ENCODE data around the gene PARD3.

PARD3 gene

DNA sequence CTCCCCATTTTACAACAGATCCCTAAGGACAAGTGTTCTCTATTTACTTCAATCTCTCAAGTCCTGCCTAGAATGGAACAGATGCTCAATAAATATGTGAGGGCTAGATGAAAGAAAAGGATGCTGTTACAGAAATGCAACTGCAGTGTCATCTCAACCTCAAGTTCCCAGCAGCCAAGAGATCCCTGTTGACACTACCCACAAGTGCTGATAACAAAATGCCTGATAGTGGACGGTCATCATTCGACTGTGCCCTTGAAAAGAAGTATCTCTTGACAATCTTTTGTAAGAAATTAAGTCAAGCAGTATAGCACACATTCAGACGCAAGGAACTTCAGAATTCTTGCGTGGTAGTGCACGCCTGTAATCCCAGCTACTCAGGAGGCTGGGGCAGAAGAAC is 133.2 kb downstream of the PARD3 start:
- no peak for DNase-seq

DNA sequence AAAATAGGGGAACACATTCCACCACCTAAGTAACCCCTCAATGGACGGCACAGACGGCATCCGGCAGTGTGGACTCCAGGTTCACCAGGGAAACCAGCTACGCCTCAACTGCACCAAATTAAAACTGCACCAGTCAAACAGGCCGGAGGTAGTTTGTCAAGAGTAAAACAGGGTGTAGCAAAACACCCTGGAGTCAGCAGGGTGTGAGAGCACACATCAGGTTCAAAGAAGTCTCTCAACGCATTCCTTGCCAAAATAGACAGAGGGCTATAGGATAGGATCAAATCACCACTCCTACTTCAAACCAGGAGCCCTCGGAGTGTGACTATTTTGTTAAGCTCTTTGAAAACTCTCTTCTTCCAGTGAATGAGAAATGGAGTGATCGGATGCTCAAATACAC is 135.9 kb downstream of the PARD3 start:
- DNase-seq = no peak

DNA sequence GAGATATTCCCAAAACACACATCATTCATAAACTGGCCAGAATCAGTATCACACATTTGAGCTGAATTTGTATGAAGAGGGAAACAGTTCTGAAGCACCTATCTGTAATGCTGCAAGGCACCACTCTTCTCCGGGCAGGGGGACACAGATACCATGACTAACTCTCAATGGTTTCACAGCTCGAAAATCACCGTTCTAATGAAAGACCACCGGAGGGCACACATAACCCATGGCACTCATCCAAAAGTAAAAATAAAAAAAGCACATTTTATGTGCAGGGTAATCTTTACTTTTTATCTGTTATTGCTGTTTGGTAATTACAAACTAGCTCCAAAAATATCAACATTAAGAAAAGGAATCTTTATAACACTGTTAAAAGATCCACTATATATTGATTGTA is 137.5 kb downstream of the PARD3 start:
- DNase-seq = no peak

DNA sequence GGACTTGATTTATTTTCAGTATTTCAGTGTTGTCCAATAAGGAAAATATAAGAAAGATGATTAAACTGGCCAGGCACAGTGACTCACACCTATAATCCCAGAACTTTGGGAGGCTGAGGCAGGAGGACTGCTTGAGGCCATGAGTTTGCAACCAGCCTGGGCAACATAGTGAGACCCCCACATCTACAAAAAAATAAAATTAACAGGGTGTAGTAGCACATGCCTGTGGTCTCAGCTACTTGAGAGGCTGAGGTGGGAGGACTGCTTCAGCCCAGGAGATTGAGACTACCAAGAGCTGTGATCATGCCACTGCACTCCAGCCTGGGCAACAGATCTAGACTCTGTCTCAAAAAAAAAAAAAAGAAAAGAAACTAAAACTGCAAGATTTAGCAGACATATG is 138.0 kb downstream of the PARD3 start:
- no peak for DNase-seq

DNA sequence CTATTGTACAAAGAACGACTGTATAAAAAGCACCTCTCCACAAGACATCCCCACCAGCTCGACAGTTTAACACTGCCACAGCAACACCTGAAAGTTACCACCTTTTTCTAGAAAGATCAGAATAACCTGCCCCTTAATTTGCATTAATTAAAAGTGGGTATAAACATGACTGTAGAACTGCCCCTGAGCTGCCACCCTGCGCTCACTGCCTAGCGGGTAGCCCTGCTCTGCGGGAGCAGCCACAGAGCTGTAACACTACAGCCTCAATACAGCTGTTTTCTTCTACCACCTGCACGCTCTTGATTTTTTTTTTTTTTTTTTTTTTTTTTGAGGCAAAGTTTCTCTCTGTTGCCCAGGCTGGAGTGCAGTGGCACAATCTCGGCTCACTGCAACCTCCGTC is 140.9 kb downstream of the PARD3 start:
- DNase-seq = no peak

DNA sequence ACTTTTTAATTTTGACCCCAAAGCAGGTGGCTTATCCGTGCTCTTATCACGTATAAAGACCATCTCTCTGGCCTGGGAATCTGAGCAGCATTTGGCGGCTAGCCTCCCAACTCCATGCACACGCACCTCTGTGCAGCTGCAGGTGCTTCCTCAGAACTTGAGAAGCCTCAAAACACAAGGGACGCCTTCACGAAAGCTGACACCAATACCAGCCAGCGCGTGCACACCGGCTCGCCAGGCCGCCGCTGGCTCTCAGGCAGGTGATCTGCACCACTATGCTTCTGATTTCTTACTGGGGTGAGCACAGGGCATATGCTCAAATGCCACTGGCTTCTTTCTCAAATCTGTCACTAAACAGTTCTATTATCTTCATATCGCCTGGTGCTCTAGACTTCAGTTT is 145.0 kb downstream of the PARD3 start:
- DNase-seq = no peak

DNA sequence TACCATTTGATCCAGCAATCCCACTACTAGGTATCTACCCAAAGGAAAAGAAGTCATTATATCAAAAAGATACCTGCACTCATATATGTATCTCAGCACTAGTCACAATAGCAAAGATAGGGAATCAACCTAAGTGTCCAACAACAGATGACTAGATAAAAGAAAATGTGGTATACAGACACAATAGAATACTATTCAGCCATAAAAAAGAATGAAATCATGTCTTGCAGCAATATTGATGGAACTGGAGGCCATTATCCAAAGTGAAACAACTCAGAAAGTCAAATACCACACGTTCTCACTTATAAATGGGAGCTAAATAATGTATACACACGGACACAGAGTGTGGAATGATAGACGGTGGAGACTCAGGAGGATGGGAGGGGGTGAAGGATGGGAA is 146.0 kb downstream of the PARD3 start:
- no peak for DNase-seq

DNA sequence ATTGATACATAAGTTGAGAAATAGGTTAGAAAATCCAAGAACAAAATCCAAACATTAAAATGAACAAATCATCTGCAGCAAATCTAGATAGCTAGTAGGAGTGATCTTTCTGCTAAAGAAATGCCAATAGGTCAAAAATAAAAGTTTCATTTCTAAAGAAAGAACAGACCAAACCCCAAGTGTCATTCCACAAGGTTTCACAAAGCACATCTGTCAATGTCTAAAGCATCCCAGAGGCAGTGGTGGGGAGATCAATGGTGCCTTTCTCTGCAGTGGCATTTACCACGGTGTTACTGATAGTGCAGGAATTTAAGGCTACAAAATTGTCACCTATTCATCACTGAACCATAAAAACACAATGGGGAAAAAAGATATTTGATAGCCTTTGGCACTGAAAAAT is 147.9 kb downstream of the PARD3 start:
- no peak for DNase-seq

DNA sequence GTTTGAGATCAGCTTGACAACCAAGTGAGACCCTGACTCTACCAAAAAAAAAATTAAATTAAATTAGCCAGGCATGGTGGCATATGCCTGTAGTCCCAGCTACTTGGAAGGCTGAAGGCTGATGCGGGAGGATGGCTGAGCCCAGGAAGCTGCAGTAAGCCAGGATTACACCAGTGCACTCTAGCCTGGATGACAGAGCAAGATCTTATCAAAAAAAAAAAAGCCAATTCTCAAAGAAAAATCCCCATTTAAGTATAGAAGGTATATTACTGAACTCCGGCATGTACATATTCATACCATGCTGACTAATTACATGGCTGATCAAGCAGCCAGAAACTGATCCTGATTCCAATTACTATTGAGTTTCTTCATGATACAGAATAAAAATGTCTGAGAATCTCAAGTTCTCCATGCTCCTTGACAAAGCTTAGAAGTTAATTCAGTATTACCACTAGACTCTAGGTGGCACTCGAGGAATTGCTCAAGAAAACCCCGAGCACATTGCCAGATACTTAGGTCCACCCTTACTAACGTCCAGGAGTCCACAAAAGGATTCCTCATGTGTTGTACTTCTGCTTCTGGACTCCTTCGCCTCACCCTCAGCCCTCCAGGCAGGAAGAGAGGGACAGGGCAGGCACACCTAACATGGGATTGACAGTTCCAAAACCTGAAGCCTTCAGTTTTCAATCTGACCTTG is 148.9 kb downstream of the PARD3 start:
- peak; percentile 86 for DNase-seq

DNA sequence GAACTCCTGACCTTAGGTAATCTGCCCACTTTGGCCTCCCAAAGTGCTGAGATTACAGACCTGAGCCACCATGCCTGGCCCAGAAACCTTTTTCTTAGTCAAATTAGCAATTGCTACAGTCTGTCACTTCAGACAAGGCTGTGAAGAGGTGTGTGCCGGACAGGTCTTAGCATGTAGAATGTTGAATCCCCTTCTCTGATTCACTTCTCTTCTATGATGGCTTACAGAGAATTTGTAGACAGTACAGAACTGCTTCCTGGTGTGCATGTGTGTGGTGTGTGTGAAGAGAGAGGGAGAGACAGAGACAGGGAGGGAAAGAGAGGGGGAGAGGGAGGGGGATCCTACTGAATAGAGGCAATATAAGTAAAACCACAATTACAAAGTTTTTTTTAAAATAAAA is 150.4 kb downstream of the PARD3 start:
- DNase-seq = no peak

DNA sequence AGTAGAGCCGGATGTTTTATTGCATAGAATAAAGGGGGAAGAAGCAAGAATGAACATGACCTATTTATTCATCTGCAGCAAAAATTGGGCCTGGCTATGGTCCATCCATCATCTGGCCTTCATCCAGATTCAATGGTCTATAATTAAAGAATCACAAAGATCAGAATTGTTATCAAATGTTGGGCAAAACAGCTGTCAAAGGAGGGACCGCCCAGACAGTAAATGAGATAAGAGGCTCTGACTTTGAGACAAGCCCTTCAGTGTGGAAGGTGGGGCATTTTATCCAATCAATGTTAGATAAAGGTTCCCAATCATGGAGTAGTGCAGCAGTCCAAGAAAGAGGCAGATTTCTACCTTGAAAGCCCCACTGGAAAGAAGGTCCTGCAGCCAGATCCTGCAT is 153.5 kb downstream of the PARD3 start:
- no peak for DNase-seq

DNA sequence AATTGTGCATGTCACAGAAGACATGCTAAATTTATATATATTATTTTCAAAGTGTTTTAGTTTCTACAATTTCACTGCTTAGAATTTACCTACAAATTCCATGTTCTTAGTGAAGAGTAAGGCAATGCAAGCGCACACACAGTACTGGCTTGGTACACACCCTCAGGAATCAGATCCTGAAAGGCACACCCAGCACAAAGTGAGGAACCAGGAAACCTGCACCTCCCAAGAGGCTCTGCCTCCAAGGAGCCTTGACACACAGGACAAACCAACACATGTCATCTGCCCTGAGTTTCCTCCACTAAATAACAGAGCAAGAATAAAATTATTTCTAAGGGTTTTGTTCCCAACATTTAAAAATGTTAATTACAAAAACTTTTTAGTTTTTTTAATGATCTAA is 156.2 kb downstream of the PARD3 start:
- DNase-seq = no peak

DNA sequence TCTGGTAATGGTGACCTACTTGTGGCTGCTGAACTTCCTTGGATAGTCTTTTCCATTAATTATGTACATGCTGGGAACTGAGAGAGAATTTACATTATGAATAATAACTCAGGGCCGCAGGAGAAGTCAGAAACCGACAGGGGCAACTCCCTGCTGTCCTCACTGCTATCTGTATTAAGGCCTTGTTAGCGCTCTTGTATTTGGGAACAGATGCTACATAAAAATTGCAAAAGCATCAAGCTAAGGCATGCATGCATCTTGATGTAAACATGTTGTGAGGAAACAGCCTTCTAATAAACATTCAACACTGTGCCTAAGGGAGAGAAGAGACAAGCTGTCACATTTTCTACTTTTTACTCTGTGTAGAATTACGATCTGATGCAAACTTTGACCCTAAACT is 158.4 kb downstream of the PARD3 start:
- DNase-seq = no peak

DNA sequence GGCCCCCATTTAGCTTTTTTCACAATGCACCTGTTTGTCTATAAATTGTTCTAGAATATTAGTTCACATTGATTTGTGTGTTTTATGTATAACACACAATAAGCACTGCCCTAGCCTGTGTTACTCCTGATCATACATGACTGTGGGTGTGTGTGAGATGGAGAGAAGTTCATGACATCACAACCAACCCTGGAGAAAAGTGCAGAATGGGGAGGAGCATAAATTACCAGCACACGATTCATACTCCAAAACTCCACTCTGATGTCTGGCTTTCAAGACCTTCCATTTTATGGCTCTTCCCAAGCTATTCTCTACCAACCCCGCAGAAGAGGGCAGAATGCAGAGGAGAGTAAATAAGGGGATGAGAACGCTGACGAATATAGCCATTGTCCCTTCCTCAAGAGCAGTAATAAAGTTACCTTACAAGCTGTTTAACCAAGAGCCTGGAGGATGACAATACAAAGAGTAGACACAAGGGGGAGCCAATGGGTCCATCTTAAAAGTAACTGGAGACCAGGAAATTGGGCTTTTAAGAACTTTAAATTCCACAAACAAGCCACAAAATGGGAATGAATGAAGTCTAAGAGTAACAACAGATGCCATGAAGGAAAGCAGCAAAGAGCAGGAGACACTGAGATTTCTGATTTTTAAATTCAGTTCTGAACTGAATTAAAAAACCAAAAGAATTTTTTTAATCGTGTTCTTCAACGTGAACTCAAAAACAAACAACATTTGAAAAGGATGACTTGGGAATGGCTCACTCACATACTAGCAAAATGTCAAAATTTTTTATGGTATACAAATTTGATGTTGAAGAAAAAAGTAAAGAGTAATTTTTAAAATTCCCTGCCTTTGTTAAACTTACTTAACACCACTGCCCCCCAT is 159.6 kb downstream of the PARD3 start:
- peak; percentile 71 for DNase-seq

DNA sequence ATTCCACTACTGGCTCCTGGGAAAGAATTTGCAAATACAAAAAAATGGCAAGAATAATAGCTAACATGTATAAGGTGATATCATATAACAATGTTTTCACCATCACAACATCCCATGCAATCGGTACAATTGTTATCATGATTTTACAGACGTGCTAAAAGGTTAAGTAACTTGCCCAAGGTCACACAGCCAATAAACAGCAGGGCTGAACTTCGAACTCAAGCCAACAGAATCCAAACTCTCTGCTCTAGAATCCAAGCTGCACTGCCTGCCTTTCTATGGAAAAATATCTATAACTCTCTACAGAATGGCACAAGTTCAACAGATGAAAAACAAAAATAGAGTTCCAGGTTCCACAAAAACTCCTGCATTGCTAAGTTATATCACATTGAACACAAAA is 160.9 kb downstream of the PARD3 start:
- DNase-seq = no peak

DNA sequence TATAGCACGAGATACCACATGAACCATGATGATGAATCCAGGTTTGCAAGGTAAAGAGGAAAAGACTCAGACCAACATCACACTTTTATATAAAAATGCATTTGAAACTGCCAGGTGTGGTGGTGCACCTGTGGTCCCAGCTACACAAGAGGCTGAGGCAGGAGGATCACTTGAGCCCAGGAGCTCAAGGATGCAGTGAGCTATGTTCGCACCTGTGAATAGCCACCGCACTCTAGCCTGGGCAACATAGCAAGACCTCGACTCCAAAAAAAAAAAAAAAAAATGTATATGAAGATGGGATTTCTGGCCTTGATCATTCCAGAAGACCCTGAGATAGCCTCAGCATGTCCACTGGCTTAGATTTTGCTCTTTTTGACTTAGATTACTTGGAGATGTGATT is 161.6 kb downstream of the PARD3 start:
- no peak for DNase-seq

DNA sequence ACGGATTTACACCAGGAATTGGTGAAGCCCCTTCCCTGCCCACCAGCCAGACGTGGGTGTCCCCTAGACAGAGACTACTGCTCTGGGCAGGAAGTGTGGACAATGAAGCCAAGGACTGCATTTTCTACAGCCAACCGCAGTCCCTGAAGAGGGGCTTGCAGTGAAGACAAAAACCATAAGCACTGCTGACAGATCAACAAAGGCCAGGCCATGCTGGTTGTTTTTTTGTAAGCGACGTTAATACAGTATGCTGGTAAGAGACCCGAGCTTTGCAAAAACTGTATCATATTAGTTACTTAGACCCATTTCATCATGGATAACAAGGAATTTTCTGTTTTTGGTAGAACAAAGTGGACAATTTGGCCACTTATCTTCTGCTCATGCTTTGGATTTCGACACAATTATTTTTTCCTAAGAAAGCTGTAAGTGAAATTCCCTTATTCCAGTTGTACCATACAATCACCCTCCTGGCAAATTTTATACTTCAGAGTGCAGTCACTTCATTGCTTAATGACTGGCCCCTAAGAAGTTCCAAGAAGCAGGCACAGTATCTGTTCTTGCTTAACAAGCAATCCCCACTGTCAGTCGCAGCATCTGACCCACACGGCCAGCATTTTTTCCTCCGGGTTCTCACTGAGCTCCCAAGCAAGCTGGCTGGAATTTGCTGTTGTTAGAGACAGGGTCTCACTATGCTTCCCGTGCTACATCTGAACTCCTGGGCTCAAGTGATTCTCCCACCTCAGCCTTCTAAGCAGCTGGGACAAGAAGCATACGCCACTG is 163.5 kb downstream of the PARD3 start:
- DNase-seq = no peak

DNA sequence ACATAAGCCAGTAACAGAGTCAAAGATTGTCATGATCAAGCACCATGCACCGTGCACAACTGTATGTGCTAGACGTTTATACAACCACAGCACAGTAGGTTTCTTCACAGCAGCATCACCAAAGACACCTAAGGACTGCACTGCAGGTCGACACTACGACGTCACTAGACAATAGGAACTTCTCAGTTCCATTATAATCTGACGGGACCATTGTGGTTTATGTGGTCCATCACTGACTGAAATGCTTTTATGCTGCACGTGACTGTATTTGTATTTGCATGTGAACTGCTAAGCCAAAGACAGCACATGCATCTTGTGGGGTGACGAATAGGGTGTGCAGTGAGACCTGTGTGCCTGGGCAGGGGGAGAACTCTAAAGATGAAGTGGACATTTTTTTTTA is 164.9 kb downstream of the PARD3 start:
- DNase-seq = no peak

DNA sequence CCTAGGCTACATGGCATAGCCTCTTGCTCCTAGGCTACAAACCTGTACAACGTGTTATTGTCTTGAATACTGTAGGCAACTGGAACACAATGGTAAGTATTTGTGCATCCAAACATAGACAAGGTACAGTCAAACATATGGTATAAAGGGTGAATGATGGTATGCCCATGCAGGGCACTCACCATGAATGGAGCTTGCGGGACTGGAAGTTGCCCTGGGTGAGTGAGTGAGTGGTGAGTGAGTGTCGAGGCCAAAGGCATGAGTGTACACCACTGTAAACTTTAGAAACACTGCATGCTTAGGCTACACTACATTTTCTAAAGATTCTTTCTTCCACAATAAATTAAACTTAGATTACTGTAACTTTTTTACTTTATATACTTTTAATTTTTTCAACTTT is 165.7 kb downstream of the PARD3 start:
- no peak for DNase-seq

DNA sequence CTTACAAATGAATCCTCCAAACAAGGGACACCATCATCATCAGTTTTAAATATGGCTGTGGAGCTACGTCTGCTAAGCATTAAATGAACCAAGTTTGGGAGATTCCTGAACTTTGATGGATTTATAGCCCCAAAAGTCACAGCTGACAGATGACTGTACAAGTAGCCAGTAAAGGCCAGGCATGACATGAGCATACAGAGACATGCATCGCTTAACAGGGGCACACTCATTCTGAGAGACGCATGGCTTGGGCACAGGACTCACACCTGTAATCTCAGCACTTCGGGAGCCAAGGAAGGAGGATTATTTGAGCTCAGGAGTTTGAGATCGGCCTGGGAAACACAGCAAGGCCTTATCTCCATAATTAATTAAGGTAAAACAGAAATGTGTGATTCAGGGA is 166.2 kb downstream of the PARD3 start:
- no peak for DNase-seq

DNA sequence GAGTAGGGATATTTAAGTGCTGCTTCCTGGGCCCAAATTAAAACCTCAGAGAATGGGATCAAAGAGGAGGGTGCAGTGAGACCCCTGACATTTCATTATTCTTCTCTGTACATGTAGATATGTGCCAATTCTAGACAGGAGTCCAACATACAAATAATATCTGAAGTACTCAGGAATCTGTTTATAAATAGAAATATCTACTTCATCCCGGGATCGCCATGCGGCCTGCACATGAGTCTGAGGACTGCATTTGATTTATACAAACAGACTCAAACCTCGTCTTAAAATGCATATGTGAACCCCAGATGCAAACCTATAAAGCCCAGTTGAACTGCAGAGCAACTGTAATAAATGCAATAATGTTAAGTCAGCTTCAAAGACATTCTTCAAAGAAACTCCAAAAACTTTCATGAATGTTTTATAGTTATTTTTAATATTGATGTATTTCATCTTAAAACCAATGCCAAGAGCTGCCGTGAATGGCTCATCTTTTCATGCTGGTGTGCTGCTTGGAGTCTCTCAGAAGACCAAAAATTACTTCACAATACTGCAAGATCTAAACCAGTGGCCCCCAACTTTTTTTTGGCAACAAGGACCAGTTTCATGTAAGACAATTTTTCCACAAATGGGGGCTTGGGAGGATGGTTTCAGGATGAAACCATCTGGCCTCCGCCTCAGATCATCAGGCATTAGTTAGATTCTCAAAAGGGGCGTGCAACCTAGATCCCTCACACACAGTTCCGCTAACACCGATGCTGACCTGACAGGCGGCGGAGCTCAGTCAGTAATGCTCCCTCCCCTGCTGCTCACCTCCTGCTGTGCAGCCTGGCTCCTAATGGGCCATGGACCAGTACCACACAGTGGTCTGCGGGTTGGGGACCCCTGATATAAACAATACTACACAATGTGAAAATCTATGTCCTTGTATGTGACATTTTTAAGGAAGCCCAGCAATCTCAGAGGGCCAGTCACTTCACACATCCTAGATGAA is 166.9 kb downstream of the PARD3 start:
- no peak for DNase-seq

DNA sequence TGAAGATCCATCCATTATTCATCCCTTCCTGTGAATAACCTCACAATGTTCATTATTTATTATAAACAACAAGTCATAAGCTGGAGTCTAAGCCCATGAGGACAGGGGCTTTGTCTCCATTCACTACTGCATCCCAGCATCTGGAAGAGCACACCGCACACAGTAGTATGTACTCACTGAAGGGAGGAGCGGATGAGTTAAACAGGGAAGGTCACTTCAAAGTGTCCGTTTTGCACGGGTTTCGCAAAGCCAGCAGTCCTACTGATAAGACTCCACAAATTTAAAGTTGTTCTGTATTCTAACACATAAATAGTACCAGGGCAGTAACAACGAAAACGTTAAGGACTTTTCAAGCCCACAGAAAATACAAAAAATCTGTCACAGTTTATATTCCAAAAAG is 167.9 kb downstream of the PARD3 start:
- DNase-seq = no peak

Measured in fibroblast of skin of abdomen (primary cell).